ENCODE measurements around the gene PCIF1. TPM values are rescaled to one million over a fixed set of nuclear protein-coding genes. Genes with fewer than 3 reads are reported as not detected.
"Not testable (repeated sequence)": the region's sequence is repeated elsewhere in the genome, so short reads cannot be mapped to it uniquely, and the experiment has no call there.

Gene PCIF1
- total RNA-seq, 4 donors from 2014 or later, result 34.5 to 63.2 (median 41.3) TPM

DNA sequence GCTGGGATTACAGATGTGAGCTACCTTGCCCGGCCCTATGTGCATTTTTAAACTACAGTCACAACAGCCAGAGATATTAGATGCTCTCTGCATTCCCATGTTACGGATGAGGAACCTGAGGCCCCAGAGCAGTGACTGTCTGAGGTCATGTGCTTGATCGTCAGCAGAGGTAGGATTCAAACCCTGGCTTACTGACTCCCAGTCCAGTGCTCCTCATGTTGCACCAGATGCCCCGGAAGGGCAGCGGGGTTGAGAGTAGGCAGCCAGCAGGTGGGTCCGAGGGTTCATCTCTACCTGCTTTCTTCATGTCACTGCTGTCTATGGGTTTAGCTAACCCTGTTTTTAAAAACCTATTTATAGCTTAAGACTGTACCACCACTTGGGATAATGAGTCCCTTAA, 46.8 kb downstream of the PCIF1 start:
- WGBS, 2 donors, result 92 to 94% methylated on average over 6 of the region's 6 CpGs
- intact Hi-C loops (cut with DNase I; ENCODE audit: low total_unique reads), result no loop called here
- DNase-seq (ENCODE audit: low spot score in 2 of 2), result no peak
- no peak for TF ChIP-seq CTCF (IDR thresholded peaks at IDR 0.05)
- no peak for TF ChIP-seq POLR2A (IDR thresholded peaks at IDR 0.05)
- H3K4me3 ChIP-seq (ENCODE audit: low read depth, poor library complexity, severe bottlenecking), result no peak overlapping the region

- H3K4me3 ChIP-seq (ENCODE audit: low read depth, poor library complexity, severe bottlenecking), result no peak overlapping the region
- 69 to 71% methylated on average over 7 of the region's 7 CpGs for WGBS, 2 donors
- TF ChIP-seq CTCF (IDR thresholded peaks at IDR 0.05) (no peak), POLR2A (IDR thresholded peaks at IDR 0.05) (no peak)
- DNase-seq (ENCODE audit: low spot score in 2 of 2), result no peak
- intact Hi-C loops (cut with DNase I; ENCODE audit: low total_unique reads), result no loop called here
Measured at GRCh38 chr20:45983279-45983743, 48.8 kb downstream of the PCIF1 start.

- intact Hi-C loops (cut with DNase I; ENCODE audit: low total_unique reads), result no loop called here
- no peak for DNase-seq (ENCODE audit: low spot score in 2 of 2)
- TF ChIP-seq CTCF (IDR thresholded peaks at IDR 0.05) (no peak), POLR2A (IDR thresholded peaks at IDR 0.05) (no peak)
- H3K4me3 ChIP-seq (ENCODE audit: low read depth, poor library complexity, severe bottlenecking), result no peak overlapping the region
- 61 to 70% methylated on average over 7 of the region's 7 CpGs for WGBS, 2 donors
Measured at GRCh38 chr20:45985573-45985972, 51.1 kb downstream of the PCIF1 start.

GRCh38 chr20:45987108-45987780, 52.8 kb downstream of the PCIF1 start:
- H3K4me3 ChIP-seq (ENCODE audit: low read depth, poor library complexity, severe bottlenecking), result no peak overlapping the region
- 7% methylated on average over 16 of the region's 16 CpGs for WGBS, 2 donors
- intact Hi-C loops (cut with DNase I; ENCODE audit: low total_unique reads), result no loop called here
- peak in 1 of 2 donors; percentile 93 for DNase-seq (ENCODE audit: low spot score in 2 of 2)
- TF ChIP-seq POLR2A (IDR thresholded peaks at IDR 0.05) (no peak), CTCF (IDR thresholded peaks at IDR 0.05) (no peak)

DNA sequence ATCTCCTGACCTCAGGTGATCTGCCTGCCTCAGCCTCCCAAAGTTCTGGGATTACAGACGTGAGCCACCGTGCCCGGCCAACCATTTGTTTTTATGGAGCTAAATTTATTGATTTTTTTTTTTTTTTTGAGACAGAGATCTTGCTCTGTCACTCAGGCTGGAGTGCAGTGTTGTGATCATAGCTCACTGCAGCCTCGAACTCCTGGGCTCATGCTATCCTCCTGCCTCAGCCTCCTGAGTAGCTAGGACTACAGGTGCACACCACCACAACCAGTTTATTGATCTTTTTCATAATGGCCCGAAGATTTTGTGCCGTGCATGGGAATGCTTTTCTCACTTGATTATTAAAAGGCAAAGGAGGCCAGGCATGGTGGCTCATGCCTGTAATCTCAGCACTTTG, 54.3 kb downstream of the PCIF1 start:
- DNase-seq (ENCODE audit: low spot score in 2 of 2); H3K4me3 ChIP-seq (ENCODE audit: low read depth, poor library complexity, severe bottlenecking); intact Hi-C loops (cut with DNase I; ENCODE audit: low total_unique reads): not testable (repeated sequence)
- WGBS, 2 donors, result 76 to 79% methylated on average over 6 of the region's 6 CpGs

GRCh38 chr20:45991616-45992015, 57.1 kb downstream of the PCIF1 start:
- no peak for DNase-seq (ENCODE audit: low spot score in 2 of 2)
- H3K4me3 ChIP-seq (ENCODE audit: low read depth, poor library complexity, severe bottlenecking), result no peak overlapping the region
- TF ChIP-seq CTCF (IDR thresholded peaks at IDR 0.05) (no peak), POLR2A (IDR thresholded peaks at IDR 0.05) (no peak)
- 76 to 89% methylated on average over 3 of the region's 3 CpGs for whole genome bisulfite sequencing, 2 donors
- intact Hi-C loops (cut with DNase I; ENCODE audit: low total_unique reads), result no loop called here
